ENCODE results near the gene INPP4A. TPM values are rescaled to one million over a fixed set of nuclear protein-coding genes. Genes with fewer than 3 reads are reported as not detected.

The INPP4A gene
- total and polyA plus RNA-seq, 10 of the 15 experiments (the other 5 are each of a cell fraction or from before 2014, with no cell fraction given), result 4.7 to 62.3 (median 36.9) TPM

DNA sequence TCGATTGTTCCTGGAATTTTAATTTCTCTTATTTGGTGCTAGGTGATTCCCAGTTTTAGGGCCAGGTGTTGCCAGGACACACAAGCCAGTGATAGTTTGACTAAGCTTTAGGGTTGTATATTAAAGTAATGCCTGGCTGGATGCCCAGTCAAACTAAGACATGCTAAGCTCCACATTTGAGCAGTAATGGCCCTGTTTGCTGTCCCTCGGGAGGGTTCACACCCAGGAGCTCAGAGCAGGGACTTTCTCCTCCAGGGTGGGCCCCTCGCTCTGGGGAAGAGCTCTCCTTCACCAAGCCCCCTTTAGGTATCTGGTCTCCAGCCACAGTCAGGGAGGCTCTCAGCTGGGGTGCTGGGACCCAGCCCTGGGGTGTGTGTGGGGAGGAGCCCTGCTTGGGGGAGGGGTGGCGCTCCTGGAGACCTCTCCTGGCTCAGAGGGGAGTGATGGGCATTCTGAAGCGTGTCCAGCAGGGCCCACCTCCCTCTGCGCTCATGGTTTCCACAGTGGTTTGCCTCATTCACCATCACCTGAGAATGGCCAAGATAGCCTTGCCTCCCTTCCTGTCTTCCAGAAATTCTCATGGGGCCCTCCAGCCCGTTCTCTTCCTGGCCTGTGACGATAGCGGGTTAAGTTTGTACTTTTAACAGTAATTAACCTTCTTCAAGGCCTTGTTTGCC is 31.7 kb downstream of the INPP4A start:
- Histone ChIP-seq H3K79me2 (ENCODE audit: control insufficient read depth, insufficient read depth, low read length) (peaks cover 97% of the 10 kb centered on the region), H4K20me1 (ENCODE audit: control insufficient read depth, insufficient read depth) (no peaks in the 10 kb centered on the region), H3K4me1 (ENCODE audit: control insufficient read depth, insufficient read depth, low read length) (peaks cover 98% of the 10 kb centered on the region), H3K4me3 (no peak overlapping the region), H3K4me2 (ENCODE audit: control insufficient read depth, insufficient read depth) (peak overlapping the region; percentile 67), H3K9ac (ENCODE audit: control insufficient read depth, insufficient read depth, low read length) (peak overlapping the region; percentile 38; the same call in 1 of the 2 replicates), H3K36me3 (ENCODE audit: control insufficient read depth in 2 of 2, insufficient read depth in 2 of 2, low read length in 1 of 2) (peaks cover 8 to 28% of the 10 kb centered on the region in 2 experiments; a peak in 3 of 4 replicates), H2AFZ (ENCODE audit: control insufficient read depth, low read depth, low read length) (no peak overlapping the region), H3K27me3 (replicated peaks in 1 of 2; ENCODE audit: control insufficient read depth in 2 of 2, insufficient read depth in 2 of 2, low read length in 1 of 2) (no peaks in the 10 kb centered on the region; a peak in 1 of 4 replicates), H3K9me3 (replicated peaks; ENCODE audit: control insufficient read depth, insufficient read depth, low read length) (no peaks in the 10 kb centered on the region), H3K27ac (ENCODE audit: control insufficient read depth, insufficient read depth) (peak overlapping the region; percentile 88)
- BruUV-seq (replicated peaks), result TSS peak; percentile 20
- ChIA-PET POLR2A (interaction anchor here (0.6 to 16.1 kb wide), 4 partner anchors 9 to 464 kb away, joined by 3 to 545 read pairs (median 8); no protein-coding TSS in a partner anchor), SMC1A (ENCODE audit: uncharacterized antibody, unreplicated experiment) (interaction anchor here (1.0 to 24.6 kb wide), 4 partner anchors 8 to 41 kb away, joined by 3 to 816 read pairs (median 44); no protein-coding TSS in a partner anchor), RAD21 (ENCODE audit: unreplicated experiment) (interaction anchor here (0.7 to 7.4 kb wide), 11 partner anchors 9 to 43 kb away, joined by 3 to 150 read pairs (median 11); no protein-coding TSS in a partner anchor), CTCF (interaction anchor here (0.7 to 4.4 kb wide), 8 partner anchors 9 to 64 kb away, joined by 3 to 38 read pairs (median 6); no protein-coding TSS in a partner anchor)
- FAIRE-seq (peak; percentile 18), DNase-seq (ENCODE audit: low read depth, low spot score) (no peak), ATAC-seq (peak; percentile 49)
- in situ Hi-C loops (cut with MboI), result no loop called here
- WGBS (ENCODE audit: insufficient coverage, insufficient replicate concordance, low lambda C conversion rate, missing lambda C conversion rate), result 41% methylated on average over 8 of the region's 9 CpGs
- intact Hi-C loops (cut with micrococcal nuclease; ENCODE audit: unreplicated experiment), result loop anchor here (1.0 kb wide), 1 partner anchor 11 kb away; no protein-coding TSS in a partner anchor
- TF ChIP-seq YBX1 (IDR thresholded peaks at IDR 0.05), result no peak
- no peak for TF ChIP-seq NBN (IDR thresholded peaks at IDR 0.05)
- peak; percentile 58; the same call in 1 of the 2 replicates for TF ChIP-seq MLLT1 (IDR thresholded peaks at IDR 0.05)
- peak; percentile 65 for TF ChIP-seq IRF4 (IDR thresholded peaks at IDR 0.05; ENCODE audit: low read depth, low read length)
- TF ChIP-seq SMAD5 (IDR thresholded peaks at IDR 0.05; ENCODE audit: low read depth), result no peak
- peak; percentile 40; the same call in 1 of the 2 replicates for TF ChIP-seq RUNX3 (IDR thresholded peaks at IDR 0.05; ENCODE audit: low read length)
- no peak for TF ChIP-seq EZH2 (IDR thresholded peaks at IDR 0.05; ENCODE audit: borderline replicate concordance, control insufficient read depth, low read depth, low read length)
- TF ChIP-seq ZBED1 (IDR thresholded peaks at IDR 0.05; ENCODE audit: borderline replicate concordance), result no peak
- TF ChIP-seq SRF (IDR thresholded peaks at IDR 0.05; ENCODE audit: low read depth in 2 of 2, low read length in 2 of 2), result no peak
- TF ChIP-seq, protein P1, sequence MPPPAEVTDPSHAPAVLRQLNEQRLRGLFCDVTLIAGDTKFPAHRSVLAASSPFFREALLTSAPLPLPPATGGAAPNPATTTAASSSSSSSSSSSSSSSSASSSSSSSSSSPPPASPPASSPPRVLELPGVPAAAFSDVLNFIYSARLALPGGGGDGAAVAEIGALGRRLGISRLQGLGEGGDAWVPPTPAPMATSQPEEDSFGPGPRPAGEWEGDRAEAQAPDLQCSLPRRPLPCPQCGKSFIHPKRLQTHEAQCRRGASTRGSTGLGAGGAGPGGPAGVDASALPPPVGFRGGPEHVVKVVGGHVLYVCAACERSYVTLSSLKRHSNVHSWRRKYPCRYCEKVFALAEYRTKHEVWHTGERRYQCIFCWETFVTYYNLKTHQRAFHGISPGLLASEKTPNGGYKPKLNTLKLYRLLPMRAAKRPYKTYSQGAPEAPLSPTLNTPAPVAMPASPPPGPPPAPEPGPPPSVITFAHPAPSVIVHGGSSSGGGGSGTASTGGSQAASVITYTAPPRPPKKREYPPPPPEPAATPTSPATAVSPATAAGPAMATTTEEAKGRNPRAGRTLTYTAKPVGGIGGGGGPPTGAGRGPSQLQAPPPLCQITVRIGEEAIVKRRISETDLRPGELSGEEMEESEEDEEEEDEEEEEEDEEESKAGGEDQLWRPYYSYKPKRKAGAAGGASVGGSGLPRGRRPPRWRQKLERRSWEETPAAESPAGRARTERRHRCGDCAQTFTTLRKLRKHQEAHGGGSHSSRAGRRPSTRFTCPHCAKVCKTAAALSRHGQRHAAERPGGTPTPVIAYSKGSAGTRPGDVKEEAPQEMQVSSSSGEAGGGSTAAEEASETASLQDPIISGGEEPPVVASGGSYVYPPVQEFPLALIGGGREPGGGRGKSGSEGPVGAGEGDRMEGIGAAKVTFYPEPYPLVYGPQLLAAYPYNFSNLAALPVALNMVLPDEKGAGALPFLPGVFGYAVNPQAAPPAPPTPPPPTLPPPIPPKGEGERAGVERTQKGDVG (CRISPR knock-in tag; IDR thresholded peaks at IDR 0.05), result no peak
- TF ChIP-seq NR2F1 (conservative IDR thresholded peaks at IDR 0.05), result peak; percentile 46; the same call in 1 of the 2 replicates
- TF ChIP-seq IKZF2 (IDR thresholded peaks at IDR 0.05), result peak; percentile 41 to 70; a peak in 2 of 4 replicates
- TF ChIP-seq IKZF1 (conservative IDR thresholded peaks at IDR 0.05), result peak; percentile 84
- TF ChIP-seq ATF2 (IDR thresholded peaks at IDR 0.05; ENCODE audit: low read length), result peak; percentile 36; the same call in 1 of the 2 replicates
- 0 out of 4 replicates have a peak, but pooled peaks of 1 of the 2 experiments have one; percentile 11 for TF ChIP-seq BHLHE40 (IDR thresholded peaks at IDR 0.05; ENCODE audit: borderline replicate concordance in 1 of 2, low read depth in 2 of 2, low read length in 1 of 2)
- 0 out of 2 replicates have a peak, but pooled peaks have one; percentile 28 for TF ChIP-seq TCF12 (IDR thresholded peaks at IDR 0.05; ENCODE audit: low read depth, low read length)
- 0 out of 2 replicates have a peak, but pooled peaks have one; percentile 30 for TF ChIP-seq YY1 (IDR thresholded peaks at IDR 0.05; ENCODE audit: low read depth, low read length)

Data from GM12878 (cell line).